ENCODE results near the gene THRB.
A peak's percentile ranks its signal among the peaks of the same experiment; 100 is the strongest.
"Not testable (repeated sequence)": the region's sequence is repeated elsewhere in the genome, so short reads cannot be mapped to it uniquely, and the experiment has no call there.

THRB gene

GRCh38 chr3:24457719-24458118 lies 36.9 kb downstream of the THRB start:
- Histone ChIP-seq H3K27ac (no peak overlapping the region), H3K4me3 (no peak overlapping the region)

GRCh38 chr3:24454856-24455255 lies 39.8 kb downstream of the THRB start:
- H3K4me3 ChIP-seq: no peak overlapping the region

GRCh38 chr3:24454393-24454792 lies 40.3 kb downstream of the THRB start:
- no peak overlapping the region for H3K27ac ChIP-seq
- no peak overlapping the region for H3K4me3 ChIP-seq

More at GRCh38 chr3:24454856-24455255, 39.8 kb downstream of the THRB start:
- H3K27ac ChIP-seq: no peak overlapping the region

GRCh38 chr3:24451461-24452099 lies 43.1 kb downstream of the THRB start:
- H3K27ac ChIP-seq: no peak overlapping the region
- H3K4me3 ChIP-seq: no peak overlapping the region

DNA sequence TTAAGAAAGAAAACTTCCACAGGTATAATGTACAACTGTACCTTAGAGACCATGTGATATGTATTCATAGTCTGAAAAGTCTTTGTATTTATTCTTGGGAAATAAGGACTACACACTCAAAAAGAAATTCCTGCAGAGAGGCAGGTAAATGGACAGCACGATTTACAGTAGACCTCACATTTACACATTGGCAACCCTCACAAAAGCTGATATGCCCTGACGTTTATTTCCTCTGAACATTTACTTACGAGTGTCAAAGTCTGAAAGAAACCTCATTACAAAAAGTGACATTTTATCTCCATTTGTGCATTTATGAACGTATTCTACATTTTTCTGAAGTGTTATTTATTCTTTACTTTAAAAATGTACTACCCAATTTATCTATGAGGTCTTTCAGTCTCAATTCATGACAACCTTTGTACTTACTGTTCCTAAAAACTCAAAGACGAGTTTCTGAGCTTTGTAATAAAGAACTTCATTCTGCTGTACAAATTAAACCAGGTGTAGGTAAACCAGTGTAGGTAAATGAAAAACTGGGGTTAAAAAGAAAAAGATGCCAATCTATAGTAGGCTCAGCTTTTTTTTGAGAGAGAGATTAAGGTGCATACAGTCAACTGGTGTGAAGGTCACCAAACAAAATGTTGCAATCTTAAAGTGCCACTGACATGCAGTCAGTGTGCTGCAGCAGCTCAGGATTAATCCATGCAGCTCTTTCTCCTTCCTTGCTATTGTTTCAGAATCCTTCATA lies 44.3 kb downstream of the THRB start:
- no peak overlapping the region for H3K4me3 ChIP-seq
- peak overlapping the region in 1 of 21 experiments; percentile 4 for H3K27ac ChIP-seq

- Histone ChIP-seq H3K27ac (no peak overlapping the region), H3K4me3 (no peak overlapping the region)
Observed at GRCh38 chr3:24447836-24448235, 46.8 kb downstream of the THRB start.

DNA sequence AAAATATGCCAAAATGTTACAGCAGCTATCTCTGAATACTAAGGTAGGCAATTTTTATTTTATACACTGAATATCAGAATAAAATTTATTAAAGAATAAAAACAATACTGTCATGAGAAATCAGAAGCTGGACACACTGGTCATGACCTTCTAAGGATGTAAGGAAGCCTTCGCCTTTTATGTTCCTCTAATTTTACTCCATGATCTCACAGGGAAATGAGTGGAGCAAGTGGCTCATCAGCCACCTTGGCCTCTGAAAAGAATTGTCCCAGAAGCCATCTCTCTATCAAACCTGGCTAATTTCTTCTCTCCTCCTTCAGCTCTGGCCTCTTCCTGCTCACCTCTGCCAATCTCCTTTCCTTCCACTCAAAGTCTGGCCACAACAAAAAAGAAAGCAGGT lies 48.6 kb downstream of the THRB start:
- Histone ChIP-seq H3K27ac (no peak overlapping the region), H3K4me3 (no peak overlapping the region)

GRCh38 chr3:24443476-24443875 lies 51.2 kb downstream of the THRB start:
- H3K4me3 ChIP-seq: no peak overlapping the region
- no peak overlapping the region for H3K27ac ChIP-seq

- H3K27ac ChIP-seq: no peak overlapping the region
- no peak overlapping the region for H3K4me3 ChIP-seq
Observed at GRCh38 chr3:24440760-24441464, 53.7 kb downstream of the THRB start.

DNA sequence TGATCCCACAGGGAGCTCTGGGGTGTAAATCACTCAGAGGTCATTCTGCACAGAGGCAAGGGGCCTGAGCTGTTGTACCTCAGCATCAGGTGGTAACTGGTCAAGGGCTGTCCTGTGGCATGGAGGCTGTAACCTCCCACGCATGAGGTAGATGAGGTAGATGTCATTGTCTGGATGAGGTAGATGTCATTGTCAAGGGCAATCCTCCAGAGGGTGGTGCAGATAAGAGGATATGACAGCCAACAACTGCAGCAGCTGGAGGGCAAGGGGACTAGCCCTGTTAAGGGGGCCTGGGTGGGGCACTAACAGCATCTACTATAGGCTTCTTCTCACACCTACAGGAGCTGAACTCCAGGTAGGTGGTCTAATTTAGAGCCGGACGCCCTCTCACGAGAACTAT lies 55.6 kb downstream of the THRB start:
- Histone ChIP-seq H3K27ac (no peak overlapping the region), H3K4me3 (no peak overlapping the region)

- H3K27ac ChIP-seq: no peak overlapping the region
- H3K4me3 ChIP-seq: no peak overlapping the region
Observed at GRCh38 chr3:24437326-24437725, 57.3 kb downstream of the THRB start.

DNA sequence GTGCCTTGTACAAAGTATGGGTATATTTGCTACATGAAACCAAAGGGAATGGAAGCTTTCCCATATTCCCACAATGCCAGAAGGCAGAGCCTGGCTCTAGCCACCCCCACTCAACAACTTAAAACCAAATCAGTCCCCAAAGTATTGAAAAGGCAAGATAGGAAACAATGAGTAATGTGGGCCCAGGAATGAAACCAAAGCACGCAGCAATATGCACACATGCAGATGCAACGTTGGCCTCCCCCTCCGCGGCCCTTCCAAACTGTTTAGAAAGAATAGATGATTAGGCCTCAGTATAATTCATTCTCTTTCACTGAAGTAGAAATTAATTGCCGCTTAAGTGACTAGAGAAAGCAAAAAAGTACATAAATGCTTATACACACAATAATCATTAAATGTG lies 59.1 kb downstream of the THRB start:
- Histone ChIP-seq H3K27ac (no peak overlapping the region), H3K4me3 (no peak overlapping the region)

DNA sequence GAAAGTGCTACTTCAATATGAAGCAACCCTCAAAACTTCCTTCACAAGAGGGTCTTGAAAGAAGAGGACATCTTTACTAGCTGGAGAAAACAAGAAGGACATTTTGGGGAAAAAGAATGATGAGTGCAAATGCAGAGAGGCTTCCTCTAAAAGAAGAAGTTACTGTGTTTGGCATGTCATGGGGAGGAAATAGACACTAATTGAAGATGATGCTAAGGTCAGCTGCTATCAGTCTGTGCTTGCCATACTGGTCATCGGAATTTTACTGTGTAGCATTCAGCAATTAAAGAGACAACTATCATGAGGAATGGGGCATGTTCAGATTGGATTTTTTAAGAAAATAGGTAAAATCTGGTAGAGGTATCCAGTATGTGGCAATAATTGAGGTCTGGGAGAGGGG lies 60.0 kb downstream of the THRB start:
- Histone ChIP-seq H3K27ac (no peak overlapping the region), H3K4me3 (no peak overlapping the region)

- Histone ChIP-seq H3K27ac (no peak overlapping the region), H3K4me3 (no peak overlapping the region)
Observed at GRCh38 chr3:24433838-24434591, 60.6 kb downstream of the THRB start.

DNA sequence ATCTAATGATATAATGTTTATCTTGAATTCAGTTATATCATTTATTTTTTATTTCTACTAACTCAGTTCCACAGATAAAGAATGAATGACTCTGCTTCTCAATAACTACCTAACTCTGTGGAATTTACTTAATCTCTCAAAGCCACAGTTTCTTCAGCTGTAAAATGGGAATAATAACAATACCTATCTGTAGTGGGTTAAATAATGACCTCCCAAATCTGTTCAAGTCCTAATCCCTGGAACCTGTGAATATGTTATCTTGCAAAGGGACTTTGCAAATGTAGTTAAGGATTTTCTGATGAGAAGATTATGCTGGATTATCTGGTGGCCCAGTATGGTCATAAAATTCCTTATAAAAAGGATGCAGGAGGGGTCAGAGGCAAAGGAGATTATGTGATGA lies 61.7 kb downstream of the THRB start:
- no peak overlapping the region for H3K4me3 ChIP-seq
- H3K27ac ChIP-seq: no peak overlapping the region

- Histone ChIP-seq H3K4me3 (no peak overlapping the region), H3K27ac (no peak overlapping the region)
Observed at GRCh38 chr3:24428481-24428880, 66.2 kb downstream of the THRB start.

DNA sequence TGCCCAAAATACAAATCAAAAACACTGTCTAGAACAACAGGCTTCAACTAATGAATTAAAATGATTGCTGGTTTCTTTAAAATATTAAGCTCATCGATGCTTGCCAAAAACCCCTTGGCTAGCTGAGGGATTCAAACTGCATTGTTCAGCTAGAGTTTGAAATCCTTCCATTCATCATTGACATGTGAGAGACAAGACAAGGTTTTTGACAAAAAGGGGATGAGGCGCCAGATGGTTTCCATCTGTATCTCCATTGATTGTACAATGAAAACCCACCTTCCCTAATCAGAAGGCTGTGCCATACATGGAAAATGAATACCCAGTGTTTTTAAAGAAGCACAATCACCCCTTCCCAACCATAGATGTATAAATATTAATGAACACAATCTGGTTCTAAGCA lies 67.8 kb downstream of the THRB start:
- Histone ChIP-seq H3K27ac (no peak overlapping the region), H3K4me3 (no peak overlapping the region)

GRCh38 chr3:24420829-24421228 lies 73.8 kb downstream of the THRB start:
- H3K27ac ChIP-seq, H3K4me3 ChIP-seq: not testable (repeated sequence)

- Histone ChIP-seq H3K27ac (no peak overlapping the region), H3K4me3 (no peak overlapping the region)
Observed at GRCh38 chr3:24420224-24420623, 74.4 kb downstream of the THRB start.

GRCh38 chr3:24419067-24419791 lies 75.4 kb downstream of the THRB start:
- H3K4me3 ChIP-seq: no peak overlapping the region
- H3K27ac ChIP-seq: no peak overlapping the region
